ENCODE data around the gene EMSY.
"Not testable (repeated sequence)": the region's sequence is repeated elsewhere in the genome, so short reads cannot be mapped to it uniquely, and the experiment has no call there.

EMSY gene, protein sequence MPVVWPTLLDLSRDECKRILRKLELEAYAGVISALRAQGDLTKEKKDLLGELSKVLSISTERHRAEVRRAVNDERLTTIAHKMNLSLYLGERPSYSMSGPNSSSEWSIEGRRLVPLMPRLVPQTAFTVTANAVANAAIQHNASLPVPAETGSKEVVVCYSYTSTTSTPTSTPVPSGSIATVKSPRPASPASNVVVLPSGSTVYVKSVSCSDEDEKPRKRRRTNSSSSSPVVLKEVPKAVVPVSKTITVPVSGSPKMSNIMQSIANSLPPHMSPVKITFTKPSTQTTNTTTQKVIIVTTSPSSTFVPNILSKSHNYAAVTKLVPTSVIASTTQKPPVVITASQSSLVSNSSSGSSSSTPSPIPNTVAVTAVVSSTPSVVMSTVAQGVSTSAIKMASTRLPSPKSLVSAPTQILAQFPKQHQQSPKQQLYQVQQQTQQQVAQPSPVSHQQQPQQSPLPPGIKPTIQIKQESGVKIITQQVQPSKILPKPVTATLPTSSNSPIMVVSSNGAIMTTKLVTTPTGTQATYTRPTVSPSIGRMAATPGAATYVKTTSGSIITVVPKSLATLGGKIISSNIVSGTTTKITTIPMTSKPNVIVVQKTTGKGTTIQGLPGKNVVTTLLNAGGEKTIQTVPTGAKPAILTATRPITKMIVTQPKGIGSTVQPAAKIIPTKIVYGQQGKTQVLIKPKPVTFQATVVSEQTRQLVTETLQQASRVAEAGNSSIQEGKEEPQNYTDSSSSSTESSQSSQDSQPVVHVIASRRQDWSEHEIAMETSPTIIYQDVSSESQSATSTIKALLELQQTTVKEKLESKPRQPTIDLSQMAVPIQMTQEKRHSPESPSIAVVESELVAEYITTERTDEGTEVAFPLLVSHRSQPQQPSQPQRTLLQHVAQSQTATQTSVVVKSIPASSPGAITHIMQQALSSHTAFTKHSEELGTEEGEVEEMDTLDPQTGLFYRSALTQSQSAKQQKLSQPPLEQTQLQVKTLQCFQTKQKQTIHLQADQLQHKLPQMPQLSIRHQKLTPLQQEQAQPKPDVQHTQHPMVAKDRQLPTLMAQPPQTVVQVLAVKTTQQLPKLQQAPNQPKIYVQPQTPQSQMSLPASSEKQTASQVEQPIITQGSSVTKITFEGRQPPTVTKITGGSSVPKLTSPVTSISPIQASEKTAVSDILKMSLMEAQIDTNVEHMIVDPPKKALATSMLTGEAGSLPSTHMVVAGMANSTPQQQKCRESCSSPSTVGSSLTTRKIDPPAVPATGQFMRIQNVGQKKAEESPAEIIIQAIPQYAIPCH (N-terminal part only)

DNA sequence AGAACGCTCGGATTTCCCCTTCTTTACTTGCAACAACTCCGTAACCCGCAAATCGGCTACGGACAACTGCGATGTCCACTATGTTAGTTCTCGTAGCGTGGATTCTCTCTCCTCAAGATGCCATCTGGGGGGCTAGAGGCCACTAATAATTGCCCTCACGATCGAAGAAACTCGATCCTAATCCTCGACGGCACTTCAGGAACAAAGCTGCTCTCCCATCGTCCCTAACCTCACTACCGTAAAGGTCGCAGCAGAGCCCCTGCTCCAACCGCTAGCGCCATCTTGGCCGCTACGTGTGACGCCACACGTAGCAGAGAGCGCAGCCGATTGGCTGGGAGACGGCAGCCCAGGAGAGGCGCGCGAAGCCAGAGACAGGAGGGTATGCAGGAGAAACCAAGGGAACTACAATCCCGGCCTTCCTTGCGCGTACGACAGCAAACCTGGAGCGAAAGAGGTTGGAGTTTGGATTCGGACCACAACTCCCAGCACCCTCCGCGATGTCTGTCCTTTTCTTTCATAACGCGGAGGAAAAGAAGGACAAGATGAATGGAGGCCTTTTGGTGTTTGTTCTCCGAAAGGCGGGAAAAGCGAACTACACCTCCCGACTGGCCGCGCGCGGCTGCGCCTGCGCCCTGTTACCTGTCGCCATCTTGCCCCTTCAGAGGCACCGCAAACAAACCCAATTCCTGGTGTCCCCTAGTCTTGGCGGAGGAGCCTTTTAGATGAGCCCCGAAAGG lies at the start of gene EMSY:
EMSY (plus strand) TSS at position 635 of the 737 bp plus-strand sequence. CDS start 1,921 bp downstream, outside the sequence.
- DNase-seq (ENCODE audit: low read depth) = peak; percentile 100
- peak within 1 kb of the TSS; percentile 98 for H3K4me3 ChIP-seq (ENCODE audit: low read length)
- TF ChIP-seq, protein P1, sequence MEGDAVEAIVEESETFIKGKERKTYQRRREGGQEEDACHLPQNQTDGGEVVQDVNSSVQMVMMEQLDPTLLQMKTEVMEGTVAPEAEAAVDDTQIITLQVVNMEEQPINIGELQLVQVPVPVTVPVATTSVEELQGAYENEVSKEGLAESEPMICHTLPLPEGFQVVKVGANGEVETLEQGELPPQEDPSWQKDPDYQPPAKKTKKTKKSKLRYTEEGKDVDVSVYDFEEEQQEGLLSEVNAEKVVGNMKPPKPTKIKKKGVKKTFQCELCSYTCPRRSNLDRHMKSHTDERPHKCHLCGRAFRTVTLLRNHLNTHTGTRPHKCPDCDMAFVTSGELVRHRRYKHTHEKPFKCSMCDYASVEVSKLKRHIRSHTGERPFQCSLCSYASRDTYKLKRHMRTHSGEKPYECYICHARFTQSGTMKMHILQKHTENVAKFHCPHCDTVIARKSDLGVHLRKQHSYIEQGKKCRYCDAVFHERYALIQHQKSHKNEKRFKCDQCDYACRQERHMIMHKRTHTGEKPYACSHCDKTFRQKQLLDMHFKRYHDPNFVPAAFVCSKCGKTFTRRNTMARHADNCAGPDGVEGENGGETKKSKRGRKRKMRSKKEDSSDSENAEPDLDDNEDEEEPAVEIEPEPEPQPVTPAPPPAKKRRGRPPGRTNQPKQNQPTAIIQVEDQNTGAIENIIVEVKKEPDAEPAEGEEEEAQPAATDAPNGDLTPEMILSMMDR (conservative IDR thresholded peaks at IDR 0.05; ENCODE audit: low read depth, low read length) = no peak

DNA sequence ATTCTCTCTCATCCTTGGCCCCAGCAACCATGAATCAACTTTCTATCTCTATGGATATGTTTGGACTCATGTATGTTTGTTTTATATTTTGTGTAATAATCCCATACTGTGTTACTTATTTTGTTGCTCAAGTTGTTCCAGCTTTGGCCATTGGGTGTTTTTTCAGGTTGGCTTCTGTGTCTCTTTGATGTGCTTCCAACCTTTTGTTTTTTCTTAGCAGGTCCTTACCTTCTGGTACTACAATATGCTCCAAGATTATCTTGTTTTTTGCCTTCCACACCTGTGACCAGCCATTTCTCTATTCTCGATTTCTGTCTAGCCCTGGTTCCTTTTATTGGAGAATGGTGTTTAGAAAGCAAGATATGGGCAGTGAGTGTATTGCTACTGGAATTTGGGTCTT lies 49.5 kb upstream of the EMSY start:
- no peak for DNase-seq (ENCODE audit: low read depth)
- TF ChIP-seq, protein P1 (conservative IDR thresholded peaks at IDR 0.05; ENCODE audit: low read depth, low read length) = no peak

DNA sequence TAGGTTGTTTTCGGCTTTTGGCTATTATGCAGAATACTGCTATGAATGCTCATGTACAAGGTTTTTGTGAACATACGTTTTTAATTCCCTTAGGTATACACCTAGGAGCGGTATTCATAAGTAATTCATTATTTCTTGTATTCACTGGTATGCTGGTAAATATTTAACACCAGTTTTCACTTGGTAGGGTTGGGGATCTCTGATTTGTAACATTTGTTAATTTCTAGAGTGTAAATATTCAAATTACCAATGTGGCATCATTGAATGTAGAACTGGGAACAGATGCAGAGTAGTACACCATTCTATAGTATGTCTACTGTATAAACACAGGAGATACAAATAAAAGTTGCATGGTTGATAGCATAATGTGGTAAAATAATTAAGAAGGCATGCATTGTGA lies 47.4 kb upstream of the EMSY start:
- no peak for DNase-seq (ENCODE audit: low read depth)
- TF ChIP-seq, protein P1 (conservative IDR thresholded peaks at IDR 0.05; ENCODE audit: low read depth, low read length) = no peak
- no peak overlapping the region for H3K4me3 ChIP-seq (ENCODE audit: low read length)

More for the DNA sequence above, 49.5 kb upstream of the EMSY start:
- H3K4me3 ChIP-seq (ENCODE audit: low read length) = no peak overlapping the region

DNA sequence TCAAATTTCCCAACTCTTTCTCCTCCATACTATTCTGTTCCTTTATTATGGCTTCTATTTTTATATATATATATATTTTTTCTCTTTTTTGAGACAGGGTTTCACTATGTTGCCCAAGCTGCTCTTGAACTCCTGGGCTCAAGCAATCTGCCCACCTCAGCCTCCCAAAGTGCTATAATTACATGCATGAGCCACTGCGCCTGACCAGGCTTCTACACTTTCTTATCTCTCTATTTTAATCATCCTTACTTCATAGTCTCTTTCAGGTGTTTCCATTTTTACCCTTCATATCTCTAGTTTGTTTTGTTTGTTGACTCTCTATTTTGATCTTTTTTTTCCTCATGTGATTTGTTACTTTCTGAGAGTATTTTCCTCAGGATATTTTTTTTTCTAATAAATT lies 43.9 kb upstream of the EMSY start:
- H3K4me3 ChIP-seq (ENCODE audit: low read length) = no peak overlapping the region
- TF ChIP-seq, protein P1 (conservative IDR thresholded peaks at IDR 0.05; ENCODE audit: low read depth, low read length) = no peak
- DNase-seq (ENCODE audit: low read depth) = no peak

DNA sequence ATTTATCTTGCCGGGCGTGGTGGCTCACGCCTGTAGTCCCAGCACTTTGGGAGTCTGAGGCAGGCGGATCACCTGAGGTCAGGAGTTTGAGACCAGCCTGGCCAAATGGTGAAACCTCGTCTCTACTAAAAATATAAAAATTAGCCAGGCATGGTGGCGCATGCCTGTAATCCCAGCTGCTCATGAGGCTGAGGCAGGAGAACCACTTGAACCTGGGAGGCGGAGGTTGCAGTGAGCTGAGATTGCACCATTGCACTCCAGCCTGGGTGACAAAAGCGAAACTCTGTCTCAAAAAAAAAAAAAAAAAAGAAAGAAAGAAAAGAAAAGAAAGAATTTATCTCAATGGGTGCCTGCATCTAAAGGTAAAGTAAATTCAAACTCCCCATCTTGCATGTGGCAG lies 43.3 kb upstream of the EMSY start:
- not testable (repeated sequence) for H3K4me3 ChIP-seq (ENCODE audit: low read length); DNase-seq (ENCODE audit: low read depth)

DNA sequence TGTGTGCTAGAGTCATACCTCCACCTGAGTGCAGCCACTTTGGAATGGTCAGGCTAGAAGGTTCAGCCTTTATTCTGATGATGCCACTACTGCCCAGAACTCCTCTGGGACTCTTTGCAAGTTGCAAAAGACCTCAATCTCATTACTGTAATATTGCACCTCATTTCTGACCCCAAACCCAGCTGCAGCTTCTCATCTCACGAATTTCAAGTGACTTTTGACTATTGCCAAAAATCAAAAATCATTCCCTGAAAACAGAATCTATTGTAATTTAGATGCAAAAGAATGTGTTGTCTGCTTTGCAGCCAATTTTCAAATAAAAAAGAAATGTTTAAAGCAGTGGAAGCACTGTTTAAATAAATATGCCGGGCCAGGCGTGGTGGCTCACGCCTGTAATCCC lies 38.5 kb upstream of the EMSY start:
- TF ChIP-seq, protein P1 (conservative IDR thresholded peaks at IDR 0.05; ENCODE audit: low read depth, low read length) = no peak
- H3K4me3 ChIP-seq (ENCODE audit: low read length) = no peak overlapping the region
- no peak for DNase-seq (ENCODE audit: low read depth)

Measured in retinal pigment epithelial cell (primary cell).